Ascending aorta (tissue), 2 donors: ENCODE data around the gene TSPAN33. TPM values are rescaled to one million over a fixed set of nuclear protein-coding genes. Genes with fewer than 3 reads are reported as not detected.
A peak's percentile ranks its signal among the peaks of the same experiment; 100 is the strongest.

ENCODE experiments used
- DNase-seq, 2 donors: peaks; one replicate each; pipeline ENCODE4 v3.0.0-alpha.2; 2019; ENCODE audit warnings: low spot score in 2 of 2
- H3K27ac ChIP-seq, 2 donors: fragments of 200-600 bp; sonication (generic); one replicate each; pipeline ENCODE4 v1.5.1; 2016 to 2017; ENCODE audit warnings: mild to moderate bottlenecking in 1 of 2
- H3K27me3 ChIP-seq: fragments of 200-600 bp; sonication (generic); one replicate; pipeline ENCODE4 v1.5.1; 2017
- H3K36me3 ChIP-seq, 2 donors: fragments of 200-600 bp; sonication (generic); one replicate each; pipeline ENCODE4 v1.5.1; 2016
- H3K4me1 ChIP-seq, 2 donors: fragments of 200-600 bp; sonication (generic); one replicate each; pipeline ENCODE4 v1.5.1; 2016 to 2017; ENCODE audit warnings: mild to moderate bottlenecking in 1 of 2
- H3K4me3 ChIP-seq, 2 donors: fragments of 200-600 bp; sonication (generic); one replicate each; pipeline ENCODE4 v1.5.1; 2016 to 2017; ENCODE audit warnings: mild to moderate bottlenecking in 1 of 2
- H3K9me3 ChIP-seq, 2 donors: fragments of 200-600 bp; sonication (generic); one replicate each; pipeline ENCODE4 v1.5.1; 2016
- CTCF ChIP-seq, 3 experiments: fragments of 200-600 bp in 2 of 3; fragments of 450-650 bp in 1 of 3; sonication (generic) in 2 of 3; IDR thresholded peaks; one replicate each; pipeline ENCODE4 v1.5.1; 2016 to 2019; ENCODE audit warnings: antibody characterized with exemption in 3 of 3, mild to moderate bottlenecking in 1 of 3, moderate library complexity in 1 of 3
- intact Hi-C: fragments of 100-400 bp; cut with DNase I; formaldehyde crosslinking; loops from one replicate; pipeline ENCODE4 v1.15.1; 2023
- total RNA-seq: library from RNA; depleted of rRNA; stranded (reverse); fragments of >200 nt; gene quantifications from one replicate; pipeline ENCODE4 v1.1.0, GENCODE V29; 2016

The TSPAN33 gene
- total RNA-seq, 1 donor from 2014 or later: 8.1 TPM

DNA sequence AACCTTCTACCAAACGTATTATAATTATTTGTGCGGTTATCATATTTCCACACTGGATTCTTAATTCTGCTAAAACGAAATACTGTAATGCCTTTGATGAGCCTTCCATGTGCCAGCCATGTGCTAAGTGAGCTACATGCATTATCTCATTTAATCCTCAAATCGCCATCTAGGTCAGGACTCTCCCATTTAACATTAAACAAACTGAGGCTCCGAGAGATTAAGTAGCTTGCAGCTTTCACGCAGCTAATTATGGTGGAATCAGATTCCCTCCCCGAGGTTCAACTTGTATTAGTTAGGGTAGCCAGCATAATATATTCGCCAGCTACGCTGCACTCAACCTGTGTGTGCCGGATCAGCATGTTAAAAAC lies 798 bp upstream of the TSPAN33 start:
- no peaks in the 10 kb centered on the region for H3K9me3 ChIP-seq
- TF ChIP-seq CTCF (IDR thresholded peaks at IDR 0.05): no peak
- intact Hi-C loops: no loop called here
- H3K4me3 ChIP-seq: peak overlapping the region in 1 of 2 donors; percentile 72
- H3K27me3 ChIP-seq: no peaks in the 10 kb centered on the region
- no peak overlapping the region for H3K27ac ChIP-seq
- peaks cover 0 to 4% of the 10 kb centered on the region in 2 donors for H3K4me1 ChIP-seq
- no peak for DNase-seq
- H3K36me3 ChIP-seq: no peaks in the 10 kb centered on the region

GRCh38 chr7:129144834-129145668 lies 544 bp downstream of the TSPAN33 start:
- peaks cover 0 to 4% of the 10 kb centered on the region in 2 donors for H3K4me1 ChIP-seq
- no peak for DNase-seq
- peak overlapping the region; percentile 64 to 72 for H3K4me3 ChIP-seq
- no peaks in the 10 kb centered on the region for H3K27me3 ChIP-seq
- intact Hi-C loops: no loop called here
- TF ChIP-seq CTCF (IDR thresholded peaks at IDR 0.05): peak in 1 of 3 experiments; percentile 22
- no peaks in the 10 kb centered on the region for H3K36me3 ChIP-seq
- no peaks in the 10 kb centered on the region for H3K9me3 ChIP-seq
- no peak overlapping the region for H3K27ac ChIP-seq

- peaks cover 0 to 4% of the 10 kb centered on the region in 2 donors for H3K4me1 ChIP-seq
- intact Hi-C loops: no loop called here
- no peaks in the 10 kb centered on the region for H3K9me3 ChIP-seq
- H3K36me3 ChIP-seq: no peaks in the 10 kb centered on the region
- no peaks in the 10 kb centered on the region for H3K27me3 ChIP-seq
- TF ChIP-seq CTCF (IDR thresholded peaks at IDR 0.05): no peak
- DNase-seq: no peak
- H3K4me3 ChIP-seq: no peak overlapping the region
- H3K27ac ChIP-seq: no peak overlapping the region
Observed at GRCh38 chr7:129146237-129146979, 1.9 kb downstream of the TSPAN33 start.

DNA sequence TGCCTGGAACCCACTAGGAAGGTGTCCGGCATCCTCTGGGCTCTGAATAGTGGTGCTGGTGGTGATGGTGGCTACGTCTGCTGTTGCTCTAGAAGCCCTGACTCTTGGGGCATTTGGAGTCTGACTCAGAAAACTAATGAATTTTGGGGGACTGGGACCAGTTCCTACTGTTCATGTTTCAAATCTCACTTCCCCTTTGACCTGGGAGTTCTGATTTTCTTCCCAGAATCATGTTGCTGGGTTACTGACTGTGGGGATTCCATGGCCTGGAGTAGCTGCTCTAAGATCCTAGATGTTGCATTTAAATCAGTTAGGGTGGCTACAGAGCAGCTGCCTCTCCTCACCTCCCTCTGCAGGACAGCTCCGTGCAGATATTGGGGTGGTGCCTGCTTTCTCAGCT lies 3.2 kb downstream of the TSPAN33 start:
- no peaks in the 10 kb centered on the region for H3K9me3 ChIP-seq
- H3K4me1 ChIP-seq: peaks cover 0 to 4% of the 10 kb centered on the region in 2 donors
- H3K4me3 ChIP-seq: no peak overlapping the region
- H3K36me3 ChIP-seq: no peaks in the 10 kb centered on the region
- no peak for TF ChIP-seq CTCF (IDR thresholded peaks at IDR 0.05)
- intact Hi-C loops: no loop called here
- no peak for DNase-seq
- H3K27ac ChIP-seq: no peak overlapping the region
- no peaks in the 10 kb centered on the region for H3K27me3 ChIP-seq

GRCh38 chr7:129149511-129149910 lies 5.0 kb downstream of the TSPAN33 start:
- Histone ChIP-seq H3K27ac (no peak overlapping the region), H3K36me3 (no peaks in the 10 kb centered on the region), H3K4me3 (no peak overlapping the region), H3K9me3 (no peaks in the 10 kb centered on the region), H3K27me3 (no peaks in the 10 kb centered on the region), H3K4me1 (peaks cover 0 to 4% of the 10 kb centered on the region in 2 donors)
- no peak for DNase-seq
- intact Hi-C loops: no loop called here
- no peak for TF ChIP-seq CTCF (IDR thresholded peaks at IDR 0.05)
